WTC11 (cell line): ENCODE results near the gene TM4SF1. TPM values are rescaled to one million over a fixed set of nuclear protein-coding genes. Genes with fewer than 3 reads are reported as not detected.

ENCODE experiments used
- ATAC-seq: fragments of 200-7000 bp; cut with Tn5 transposase; 2 replicates; pipeline ENCODE4 v1.10.0; 2021; ENCODE audit warnings: mild to moderate bottlenecking, moderate library complexity
- Bru-seq: library from RNA; stranded (reverse); fragments of 400-500 nt; gene quantifications from one replicate; lab custom pipeline; 2021; lab: Mats Ljungman, UMichigan
- CTCF ChIA-PET: fragments of 300-600 bp; sonication (Branson Sonifier 250); formaldehyde crosslinking; loops from one replicate; lab custom pipeline; 2021; ENCODE audit warnings: antibody characterized with exemption; lab: Charles Lee
- POLR2A ChIA-PET: fragments of 350-600 bp; sonication (Branson Sonifier 250); formaldehyde crosslinking; loops from one replicate; lab custom pipeline; 2021; ENCODE audit warnings: antibody characterized with exemption; lab: Charles Lee
- DNase-seq: peaks from one replicate; pipeline ENCODE4 v3.0.0; 2021; ENCODE audit warnings: low spot score
- H3K27ac Mint-ChIP-seq: 2 replicates; pipeline ENCODE4 v1.8.0; 2021; ENCODE audit warnings: mixed read lengths
- H3K27me3 Mint-ChIP-seq: 2 replicates; pipeline ENCODE4 v1.8.0; 2021; ENCODE audit warnings: low read depth, mild to moderate bottlenecking, moderate library complexity, mixed read lengths
- H3K36me3 Mint-ChIP-seq: 2 replicates; pipeline ENCODE4 v1.8.0; 2021; ENCODE audit warnings: mixed read lengths
- H3K4me1 Mint-ChIP-seq: 2 replicates; pipeline ENCODE4 v1.8.0; 2022; ENCODE audit warnings: mixed read lengths
- H3K4me3 Mint-ChIP-seq: 2 replicates; pipeline ENCODE4 v1.8.0; 2021; ENCODE audit warnings: mild to moderate bottlenecking, moderate library complexity, mixed read lengths
- H3K9me3 Mint-ChIP-seq: 2 replicates; pipeline ENCODE4 v1.8.0; 2021; ENCODE audit warnings: mixed read lengths
- E2F5 ChIP-seq: sonication (generic); formaldehyde crosslinking; IDR thresholded peaks from 2 replicates; pipeline ENCODE4 v1.8.1; 2022; ENCODE audit warnings: mild to moderate bottlenecking, moderate library complexity, missing genetic modification reagents
- FOXP1 ChIP-seq: sonication (generic); formaldehyde crosslinking; IDR thresholded peaks from 2 replicates; pipeline ENCODE4 v1.8.0; 2022; ENCODE audit warnings: missing genetic modification reagents, mild to moderate bottlenecking, moderate library complexity, borderline replicate concordance
- GABPB1 ChIP-seq: sonication (generic); formaldehyde crosslinking; IDR thresholded peaks from 2 replicates; pipeline ENCODE4 v1.8.1; 2023; ENCODE audit warnings: mild to moderate bottlenecking, missing genetic modification reagents
- GTF2I ChIP-seq: fragments of 250-450 bp; sonication (Bioruptor Pico); conservative IDR thresholded peaks from 2 replicates; pipeline ENCODE4 v1.4.0; 2021; ENCODE audit warnings: mild to moderate bottlenecking
- HMGA2 ChIP-seq: fragments of 250-450 bp; sonication (Bioruptor Pico); IDR thresholded peaks from 2 replicates; pipeline ENCODE4 v1.4.0; 2021; ENCODE audit warnings: mild to moderate bottlenecking, moderate library complexity
- HMGXB4 ChIP-seq: sonication (generic); formaldehyde crosslinking; IDR thresholded peaks from 2 replicates; pipeline ENCODE4 v1.8.1; 2023; ENCODE audit warnings: mild to moderate bottlenecking, moderate library complexity, missing genetic modification reagents
- MXD4 ChIP-seq: fragments of 250-450 bp; sonication (Bioruptor Pico); IDR thresholded peaks from 2 replicates; pipeline ENCODE4 v1.8.0; 2021; ENCODE audit warnings: mild to moderate bottlenecking, moderate library complexity, borderline replicate concordance
- SMAD3 ChIP-seq: sonication (generic); formaldehyde crosslinking; IDR thresholded peaks from 2 replicates; pipeline ENCODE4 v1.8.0; 2022; ENCODE audit warnings: missing genetic modification reagents, mild to moderate bottlenecking, borderline replicate concordance
- SOX15 ChIP-seq: fragments of 250-450 bp; sonication (Bioruptor Pico); IDR thresholded peaks from 2 replicates; pipeline ENCODE4 v1.9.0; 2021; ENCODE audit warnings: mild to moderate bottlenecking
- STAT6 ChIP-seq: sonication (generic); formaldehyde crosslinking; conservative IDR thresholded peaks from 2 replicates; pipeline ENCODE4 v1.8.1; 2023; ENCODE audit warnings: mild to moderate bottlenecking, low read depth, missing genetic modification reagents, moderate library complexity
- USF1 ChIP-seq: sonication (generic); formaldehyde crosslinking; IDR thresholded peaks from 2 replicates; pipeline ENCODE4 v1.8.0; 2022; ENCODE audit warnings: mild to moderate bottlenecking, missing genetic modification reagents
- ZBTB21 ChIP-seq: sonication (generic); formaldehyde crosslinking; IDR thresholded peaks from 2 replicates; pipeline ENCODE4 v1.8.1; 2023; ENCODE audit warnings: mild to moderate bottlenecking, missing genetic modification reagents, borderline replicate concordance
- long read RNA-seq, 3 experiments: library from RNA in 1 of 3; library from capped mRNA in 1 of 3; library from polyadenylated mRNA in 1 of 3; unstranded in 2 of 3; stranded (forward) in 1 of 3; transcript quantifications; one replicate each; pipeline ENCODE4 v2.0.0, GENCODE V29; 2021
- total RNA-seq: library from RNA; stranded (reverse); gene quantifications from 3 replicates; pipeline ENCODE4 v1.2.3, GENCODE V29; 2021

Gene TM4SF1
- total RNA-seq, result 0.44 to 0.90 TPM (median 0.48 TPM) in 3 replicates
- Bru-seq, nascent RNA, result percentile 8 among the genes with signal in this experiment
- long read RNA-seq, experiment 1, result 0 reads
- long read RNA-seq, experiment 2, result 0 reads
- long read RNA-seq, experiment 3, partial matches to known transcripts, result 0 of 4 reads
- long read RNA-seq, experiment 3, other reads (novel, unspliced or antisense), result 0 of 4 reads

GRCh38 chr3:149377408-149378364, at the start of gene TM4SF1:
TM4SF1 (minus strand) TSS chr3:149377649; CDS start chr3:149377547, 102 bp downstream.
- H3K36me3 Mint-ChIP-seq, result peaks cover 13% of the 10 kb centered on the region
- H3K9me3 Mint-ChIP-seq, result peaks cover 19% of the 10 kb centered on the region
- peak; percentile 92 for ATAC-seq
- no peak within 1 kb of the TSS for H3K27ac Mint-ChIP-seq
- POLR2A ChIA-PET, result no interaction called here
- CTCF ChIA-PET, result interaction anchor here (1.8 kb wide), 1 partner anchor 34 kb away, joined by 4 read pairs; no protein-coding TSS in a partner anchor
- TF ChIP-seq GABPB1 (CRISPR knock-in tag) (peak; percentile 31; the same call in 1 of the 2 replicates), MXD4 (no peak), GTF2I (CRISPR knock-in tag) (no peak)
- peaks cover 19% of the 10 kb centered on the region for H3K4me1 Mint-ChIP-seq
- H3K4me3 Mint-ChIP-seq, result no peak within 1 kb of the TSS
- DNase-seq, result no peak
- no peaks in the 10 kb centered on the region; the same call in 1 of the 2 replicates for H3K27me3 Mint-ChIP-seq

- Mint-ChIP-seq H3K36me3 (no peaks in the 10 kb centered on the region), H3K4me3 (no peak overlapping the region), H3K27ac (no peak overlapping the region), H3K27me3 (no peaks in the 10 kb centered on the region), H3K4me1 (peaks cover 5% of the 10 kb centered on the region), H3K9me3 (no peaks in the 10 kb centered on the region)
- ATAC-seq, result peak; percentile 76
- ChIA-PET POLR2A (no interaction called here), CTCF (interaction anchor here (0.6 kb wide), 1 partner anchor 346 kb away, joined by 3 read pairs; no protein-coding TSS in a partner anchor)
- no peak for DNase-seq
- TF ChIP-seq HMGXB4 (CRISPR knock-in tag), result no peak
Measured at GRCh38 chr3:149426325-149426724, 48.9 kb upstream of the TM4SF1 start.

- no peaks in the 10 kb centered on the region for H3K27me3 Mint-ChIP-seq
- H3K4me3 Mint-ChIP-seq, result no peak overlapping the region
- ChIA-PET POLR2A (no interaction called here), CTCF (interaction anchor here (1.0 kb wide), 1 partner anchor 55 kb away, joined by 4 read pairs; no protein-coding TSS in a partner anchor)
- DNase-seq (no peak), ATAC-seq (no peak)
- no peak overlapping the region for H3K27ac Mint-ChIP-seq
- H3K4me1 Mint-ChIP-seq, result peaks cover 5% of the 10 kb centered on the region
- H3K9me3 Mint-ChIP-seq, result no peaks in the 10 kb centered on the region
- TF ChIP-seq FOXP1 (CRISPR knock-in tag) (no peak), ZBTB21 (CRISPR knock-in tag) (no peak), SMAD3 (CRISPR knock-in tag) (no peak), USF1 (CRISPR knock-in tag) (no peak), SOX15 (no peak), E2F5 (CRISPR knock-in tag) (no peak), STAT6 (CRISPR knock-in tag) (no peak), HMGA2 (CRISPR knock-in tag) (no peak)
- H3K36me3 Mint-ChIP-seq, result no peaks in the 10 kb centered on the region
Measured at GRCh38 chr3:149424918-149425317, 47.5 kb upstream of the TM4SF1 start.
